Endothelial cell of umbilical vein (primary cell): Measurements from ENCODE around the gene RPLP1. TPM values are rescaled to one million over a fixed set of nuclear protein-coding genes. Genes with fewer than 3 reads are reported as not detected.

Source experiments
- BruUV-seq: library from RNA; stranded (reverse); fragments of 400-500 nt; replicated peaks from 2 replicates; lab custom pipeline; 2021; lab: Mats Ljungman, UMichigan
- CTCF ChIA-PET: fragments of 300-600, 350-600 bp; sonication (Branson Sonifier 250); formaldehyde crosslinking; loops from one replicate; lab custom pipeline; 2021; ENCODE audit warnings: antibody characterized with exemption, inconsistent platforms; lab: Charles Lee
- POLR2A ChIA-PET: fragments of 300-600, 350-600 bp; sonication (Branson Sonifier 250); formaldehyde crosslinking; loops from one replicate; lab custom pipeline; 2021; ENCODE audit warnings: antibody characterized with exemption, inconsistent platforms; lab: Charles Lee
- DNase-seq: peaks from one replicate; pipeline ENCODE4 v3.0.0-alpha.2; 2011; ENCODE audit warnings: low read depth, low spot score
- FAIRE-seq: peaks from 2 replicates; lab custom pipeline; 2011; peaks lifted over from hg19 to GRCh38; lab: Jason Lieb, UNC
- H2AFZ ChIP-seq: 2 replicates; pipeline ENCODE4 v1.6.0; 2012; ENCODE audit warnings: low read depth, low read length, control low read depth, inconsistent platforms
- H3K27ac ChIP-seq: 2 replicates; pipeline ENCODE4 v1.5.1; 2011; ENCODE audit warnings: low read depth, mild to moderate bottlenecking, control low read depth, low read length, moderate library complexity; ENCODE audit not compliant: insufficient read depth
- H3K27me3 ChIP-seq, 2 experiments: 2 replicates each; pipeline versions ENCODE4 v1.6.0 to v1.6.1; 2011; ENCODE audit warnings: low read length in 2 of 2, mixed read lengths in 1 of 2; ENCODE audit not compliant: control insufficient read depth in 2 of 2, insufficient read depth in 2 of 2
- H3K36me3 ChIP-seq, 2 experiments: 2 replicates in 1 of 2; 3 replicates in 1 of 2; pipeline ENCODE4 v1.5.1; 2011; ENCODE audit warnings: low read length in 2 of 2, mild to moderate bottlenecking in 1 of 2, moderate library complexity in 1 of 2; ENCODE audit not compliant: control insufficient read depth in 2 of 2, insufficient read depth in 2 of 2; ENCODE audit errors: extremely low read depth in 1 of 2
- H3K4me1 ChIP-seq: 3 replicates; pipeline ENCODE4 v1.5.1; 2011; ENCODE audit warnings: mild to moderate bottlenecking, low read length; ENCODE audit not compliant: control insufficient read depth, insufficient read depth; ENCODE audit errors: extremely low read depth
- H3K4me2 ChIP-seq: 2 replicates; pipeline ENCODE4 v1.6.1; 2011; ENCODE audit warnings: low read length, control low read depth, mixed read lengths; ENCODE audit not compliant: insufficient read depth
- H3K4me3 ChIP-seq, 3 experiments: fragments of 200-600 bp in 1 of 3; sonication (generic), shearing (Covaris generic) in 1 of 3; replicated peaks in 1 of 3; 2 replicates each; pipeline ENCODE4 v1.5.1; 2011 to 2016; ENCODE audit warnings: control low read depth in 3 of 3, low read length in 3 of 3, mild to moderate bottlenecking in 2 of 3, inconsistent platforms in 1 of 3, low read depth in 1 of 3, moderate library complexity in 1 of 3; ENCODE audit not compliant: insufficient read depth in 1 of 3
- H3K79me2 ChIP-seq: 2 replicates; pipeline ENCODE4 v1.6.0; 2012; ENCODE audit warnings: low read length, inconsistent platforms; ENCODE audit not compliant: control insufficient read depth, insufficient read depth
- H3K9ac ChIP-seq: replicated peaks from 2 replicates; pipeline ENCODE3; 2011; ENCODE audit warnings: low read length, control low read depth; ENCODE audit not compliant: insufficient read depth; ENCODE audit errors: extremely low read depth
- H3K9me1 ChIP-seq: replicated peaks from 3 replicates; pipeline ENCODE4 v1.6.0; 2011; ENCODE audit warnings: mild to moderate bottlenecking, low read length; ENCODE audit not compliant: control insufficient read depth, insufficient read depth; ENCODE audit errors: extremely low read depth
- H3K9me3 ChIP-seq: replicated peaks from 2 replicates; pipeline ENCODE4 v1.5.1; 2012; ENCODE audit warnings: low read length, inconsistent platforms; ENCODE audit not compliant: control insufficient read depth, insufficient read depth
- H4K20me1 ChIP-seq: replicated peaks from 2 replicates; pipeline ENCODE3; 2011; ENCODE audit warnings: mild to moderate bottlenecking, low read length; ENCODE audit not compliant: control insufficient read depth, insufficient read depth; ENCODE audit errors: extremely low read depth
- FOS ChIP-seq: IDR thresholded peaks from 2 replicates; pipeline ENCODE4 v1.6.1; 2011; ENCODE audit warnings: mild to moderate bottlenecking, low read length, moderate library complexity, borderline replicate concordance; ENCODE audit not compliant: insufficient read depth
- MYC ChIP-seq: IDR thresholded peaks from one replicate; pipeline ENCODE4 v1.6.1; 2011; ENCODE audit warnings: mild to moderate bottlenecking, low read depth, low read length
- POLR2A ChIP-seq: IDR thresholded peaks from 2 replicates; pipeline ENCODE4 v1.6.1; 2012; ENCODE audit warnings: low read depth, mild to moderate bottlenecking, control low read depth, low read length
- dilution Hi-C: fragments of 300-500 bp; cut with MboI; formaldehyde crosslinking; loops from one replicate; pipeline ENCODE4 v1.15.0; 2019; ENCODE audit warnings: low sequenced_read_pairs; ENCODE audit not compliant: extremely low pct_ligation_motif_present
- intact Hi-C: fragments of 100-400 bp; cut with micrococcal nuclease; formaldehyde crosslinking; loops from one replicate; pipeline ENCODE4 v1.10.0; 2022
- polyA plus RNA-seq, 4 experiments: library from polyadenylated mRNA; depleted of rRNA in 3 of 4; stranded (reverse) in 3 of 4; unstranded in 1 of 4; fragments of >200 nt; gene quantifications; 2 replicates each; pipeline versions ENCODE4 v1.2.1 to v1.2.3, GENCODE V29; 2011 to 2012; ENCODE audit warnings: missing spikeins in 1 of 4
- total RNA-seq: library from RNA; stranded (reverse); gene quantifications from 2 replicates; pipeline ENCODE4 v1.2.3, GENCODE V29; 2021
- TF ChIP-seq, protein P1 (sequence below), 2 donors: IDR thresholded peaks; 1 replicate in 1 of 2; 2 replicates in 1 of 2; pipeline ENCODE4 v1.5.1; 2011; ENCODE audit warnings: low read length in 2 of 2, mild to moderate bottlenecking in 2 of 2, moderate library complexity in 2 of 2, control low read depth in 1 of 2, inconsistent platforms in 1 of 2, low read depth in 1 of 2; ENCODE audit not compliant: insufficient read depth in 1 of 2; ENCODE audit errors: extremely low read depth in 1 of 2
- TF ChIP-seq, protein P2 (sequence below): IDR thresholded peaks from 2 replicates; pipeline ENCODE4 v1.6.1; 2011; ENCODE audit not compliant: insufficient read depth, insufficient read length

The RPLP1 gene
- total and polyA plus RNA-seq, 2 donors (not counting 3 experiments of a cell fraction or from before 2014, with no cell fraction given): 1,603 to 2,985 TPM

DNA sequence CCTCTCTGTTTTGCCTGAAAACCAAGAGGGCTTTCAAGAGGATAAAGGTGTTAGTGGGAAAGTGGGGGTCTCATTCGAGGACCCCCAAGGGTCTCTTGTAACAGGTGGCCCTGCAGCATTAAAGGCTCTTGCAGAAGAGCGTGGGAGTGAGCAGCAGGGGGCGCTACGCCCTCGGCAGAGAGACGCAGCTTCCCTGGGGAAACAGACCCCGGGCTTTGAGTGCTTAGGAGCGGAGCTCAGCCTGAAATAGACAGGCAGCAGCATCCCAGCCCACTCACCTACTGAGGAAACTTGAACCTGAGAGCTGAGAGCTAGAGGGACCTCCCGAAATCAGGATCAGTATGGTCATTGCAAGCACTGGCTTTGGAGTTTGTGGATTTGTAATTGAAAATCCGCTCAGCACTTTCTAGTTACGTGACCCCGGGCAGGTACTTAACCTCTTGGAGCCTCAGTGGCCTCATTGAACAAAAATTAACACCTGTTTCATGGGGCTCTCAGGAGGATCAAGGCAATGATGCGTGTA lies 25.7 kb downstream of the RPLP1 start:
- no peak for TF ChIP-seq MYC
- no peak for TF ChIP-seq POLR2A
- TF ChIP-seq, protein P1, sequence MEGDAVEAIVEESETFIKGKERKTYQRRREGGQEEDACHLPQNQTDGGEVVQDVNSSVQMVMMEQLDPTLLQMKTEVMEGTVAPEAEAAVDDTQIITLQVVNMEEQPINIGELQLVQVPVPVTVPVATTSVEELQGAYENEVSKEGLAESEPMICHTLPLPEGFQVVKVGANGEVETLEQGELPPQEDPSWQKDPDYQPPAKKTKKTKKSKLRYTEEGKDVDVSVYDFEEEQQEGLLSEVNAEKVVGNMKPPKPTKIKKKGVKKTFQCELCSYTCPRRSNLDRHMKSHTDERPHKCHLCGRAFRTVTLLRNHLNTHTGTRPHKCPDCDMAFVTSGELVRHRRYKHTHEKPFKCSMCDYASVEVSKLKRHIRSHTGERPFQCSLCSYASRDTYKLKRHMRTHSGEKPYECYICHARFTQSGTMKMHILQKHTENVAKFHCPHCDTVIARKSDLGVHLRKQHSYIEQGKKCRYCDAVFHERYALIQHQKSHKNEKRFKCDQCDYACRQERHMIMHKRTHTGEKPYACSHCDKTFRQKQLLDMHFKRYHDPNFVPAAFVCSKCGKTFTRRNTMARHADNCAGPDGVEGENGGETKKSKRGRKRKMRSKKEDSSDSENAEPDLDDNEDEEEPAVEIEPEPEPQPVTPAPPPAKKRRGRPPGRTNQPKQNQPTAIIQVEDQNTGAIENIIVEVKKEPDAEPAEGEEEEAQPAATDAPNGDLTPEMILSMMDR (IDR thresholded peaks at IDR 0.05; ENCODE audit: extremely low read depth in 1 of 2, insufficient read depth in 1 of 2, low read depth in 1 of 2, low read length in 2 of 2): peak; percentile 89 to 90
- TF ChIP-seq, protein P2, sequence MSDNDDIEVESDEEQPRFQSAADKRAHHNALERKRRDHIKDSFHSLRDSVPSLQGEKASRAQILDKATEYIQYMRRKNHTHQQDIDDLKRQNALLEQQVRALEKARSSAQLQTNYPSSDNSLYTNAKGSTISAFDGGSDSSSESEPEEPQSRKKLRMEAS: no peak
- no peak for TF ChIP-seq FOS
- no peak overlapping the region for H3K4me2 ChIP-seq
- H3K79me2 ChIP-seq: no peaks in the 10 kb centered on the region
- FAIRE-seq (peak; percentile 21), DNase-seq (peak; percentile 48)
- H3K4me1 ChIP-seq: peaks cover 15% of the 10 kb centered on the region
- dilution Hi-C loops (no loop called here), intact Hi-C loops (loop anchor here (5.0 to 10.0 kb wide), 2 partner anchors 249 to 1176 kb away; no protein-coding TSS in a partner anchor)
- H3K27ac ChIP-seq: no peak overlapping the region
- H2AFZ ChIP-seq: no peak overlapping the region
- ChIA-PET CTCF (interaction anchor here (0.6 to 5.3 kb wide), 26 partner anchors 8 to 1244 kb away, joined by 3 to 36 read pairs (median 4); no protein-coding TSS in a partner anchor), POLR2A (no interaction called here)
- no peaks in the 10 kb centered on the region for H3K9me1 ChIP-seq
- no peaks in the 10 kb centered on the region for H3K27me3 ChIP-seq
- H3K9me3 ChIP-seq: no peaks in the 10 kb centered on the region
- H3K36me3 ChIP-seq: no peaks in the 10 kb centered on the region
- no peak overlapping the region for H3K4me3 ChIP-seq
- no peak overlapping the region for H3K9ac ChIP-seq
- H4K20me1 ChIP-seq: no peaks in the 10 kb centered on the region
- no TSS peak for BruUV-seq
